Middle frontal gyrus (tissue), 1 donor: Measurements from ENCODE around the gene TUBB4B.

Experiments
- DNase-seq: peaks from one replicate; pipeline ENCODE4 v3.0.0-alpha.2; 2015; ENCODE audit warnings: low spot score; ENCODE audit errors: extremely low spot score

TUBB4B gene

DNA sequence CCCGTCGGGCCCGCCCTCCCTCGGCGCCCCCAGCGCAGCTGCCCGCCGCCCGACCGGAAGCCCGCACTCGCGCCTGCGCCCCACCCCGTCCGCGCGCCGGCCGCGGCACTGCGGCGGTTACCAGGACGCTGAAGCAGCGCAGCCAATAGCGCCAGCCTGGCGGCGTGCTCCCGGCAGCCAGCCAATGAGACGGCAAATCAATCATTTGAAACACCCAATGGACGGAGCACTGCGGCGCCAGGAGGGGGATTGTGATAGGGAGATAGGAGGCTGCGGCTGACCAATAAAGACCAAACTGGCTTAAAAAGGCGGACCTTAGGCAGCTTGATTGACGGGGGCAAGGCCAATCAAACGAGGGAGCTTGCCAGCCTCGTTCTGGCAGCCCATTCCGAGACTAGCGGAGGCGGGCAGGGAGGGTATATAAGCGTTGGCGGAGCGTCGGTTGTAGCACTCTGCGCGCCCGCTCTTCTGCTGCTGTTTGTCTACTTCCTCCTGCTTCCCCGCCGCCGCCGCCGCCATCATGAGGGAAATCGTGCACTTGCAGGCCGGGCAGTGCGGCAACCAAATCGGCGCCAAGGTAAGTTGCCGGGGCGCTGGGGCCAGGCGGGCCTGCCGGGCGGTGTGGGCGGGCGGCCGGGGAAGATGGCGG is at the start of gene TUBB4B:
TUBB4B (plus strand) TSS at position 447 of the 649 bp plus-strand sequence; CDS start at position 521, 74 bp downstream.
- DNase-seq = peak; percentile 98

DNA sequence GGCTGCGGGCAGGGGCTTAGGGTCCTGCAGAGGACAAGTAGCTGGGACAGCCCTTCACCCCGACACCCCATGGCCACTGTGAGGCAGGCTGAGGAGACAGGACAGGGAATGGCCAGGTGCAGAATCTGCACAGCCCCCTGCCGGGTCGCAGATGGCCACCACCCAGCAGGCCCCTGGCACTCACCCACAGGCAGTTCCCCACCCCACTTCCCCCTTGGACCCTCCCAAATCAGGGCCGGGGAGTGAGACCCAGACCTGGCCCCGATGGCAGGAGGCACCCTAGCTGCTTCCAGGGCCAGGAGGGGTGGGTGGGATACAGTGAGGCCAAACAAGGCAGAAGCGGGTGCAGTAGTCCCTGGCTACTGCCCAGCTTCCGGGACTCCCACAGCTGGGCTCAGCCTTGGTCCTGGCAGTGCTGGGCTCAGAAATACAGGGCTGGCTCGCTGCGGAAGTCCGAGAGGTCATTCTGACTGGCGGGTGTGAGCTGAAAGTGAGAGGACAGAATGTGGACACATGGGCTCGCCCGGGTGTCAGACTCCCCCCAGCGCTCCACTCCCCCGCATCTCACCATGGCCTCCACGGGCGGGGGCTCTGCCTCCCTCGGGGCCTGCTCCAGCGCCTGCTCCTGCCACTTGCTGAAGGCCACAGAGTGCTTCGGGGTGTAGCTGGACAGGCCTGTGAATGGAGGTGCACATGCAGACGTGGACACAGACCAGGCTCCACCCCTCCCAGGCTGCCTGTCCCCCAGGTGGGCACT is 49.2 kb upstream of the TUBB4B start:
- DNase-seq = peak; percentile 29

DNA sequence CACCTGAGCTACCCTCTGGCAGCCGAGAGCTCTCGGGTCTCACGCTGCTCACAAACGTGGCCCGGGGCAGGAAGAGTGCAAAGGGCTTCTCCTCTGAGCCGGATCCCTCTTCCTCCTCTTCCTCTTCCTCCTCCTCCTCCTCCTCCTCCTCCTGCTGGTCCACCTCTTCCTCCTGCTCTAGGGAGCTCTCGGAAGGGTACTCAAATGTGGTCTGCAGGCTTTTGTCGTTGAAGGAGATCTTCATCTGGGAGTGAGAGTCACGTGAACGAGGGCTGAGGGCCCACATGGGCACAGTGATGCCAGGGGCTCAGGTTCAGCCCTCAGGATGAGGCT is 48.7 kb upstream of the TUBB4B start:
- no peak for DNase-seq

DNA sequence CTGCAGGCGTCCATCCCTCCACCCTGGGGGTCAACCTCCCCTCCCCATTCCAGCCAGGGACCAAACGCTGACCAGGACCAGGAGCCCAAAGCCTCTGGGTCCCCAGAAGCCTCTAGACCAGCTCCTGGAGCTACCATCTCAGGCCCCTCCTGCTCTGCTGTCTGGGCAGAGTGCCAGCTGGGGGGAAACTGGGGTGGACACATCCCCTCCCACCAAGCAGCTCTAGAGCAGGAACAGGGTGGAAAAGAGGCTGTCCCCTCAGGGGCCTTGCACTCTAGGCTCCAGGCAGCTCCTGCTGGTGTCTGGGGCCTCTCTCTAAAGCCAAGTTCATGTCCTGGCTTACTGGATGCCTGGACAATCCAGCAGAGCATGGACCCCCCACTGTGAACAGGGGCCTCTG is 48.2 kb upstream of the TUBB4B start:
- DNase-seq = no peak

DNA sequence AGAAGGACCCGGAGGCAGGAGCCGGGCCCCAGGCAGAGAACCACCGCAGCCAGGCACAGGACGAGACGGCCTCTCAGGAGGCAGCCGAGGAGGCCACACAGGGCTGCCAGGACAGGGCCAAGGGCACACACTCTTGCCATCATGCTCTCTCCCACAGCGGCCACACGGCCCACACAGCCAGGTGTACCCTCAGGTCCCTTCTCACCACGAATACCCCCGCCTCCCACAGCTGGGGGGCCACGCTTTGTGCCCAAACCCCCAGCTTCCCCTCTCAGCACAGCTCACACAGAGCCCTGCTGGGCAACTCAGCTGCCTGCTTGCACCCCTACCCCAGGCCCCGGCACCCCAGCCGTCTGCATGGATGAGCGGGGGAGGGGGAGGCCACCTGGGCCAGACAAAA is 47.3 kb upstream of the TUBB4B start:
- DNase-seq = no peak

- DNase-seq = peak; percentile 76
These were observed 46.7 kb upstream of the TUBB4B start for GRCh38 chr9:137194388-137194787.

DNA sequence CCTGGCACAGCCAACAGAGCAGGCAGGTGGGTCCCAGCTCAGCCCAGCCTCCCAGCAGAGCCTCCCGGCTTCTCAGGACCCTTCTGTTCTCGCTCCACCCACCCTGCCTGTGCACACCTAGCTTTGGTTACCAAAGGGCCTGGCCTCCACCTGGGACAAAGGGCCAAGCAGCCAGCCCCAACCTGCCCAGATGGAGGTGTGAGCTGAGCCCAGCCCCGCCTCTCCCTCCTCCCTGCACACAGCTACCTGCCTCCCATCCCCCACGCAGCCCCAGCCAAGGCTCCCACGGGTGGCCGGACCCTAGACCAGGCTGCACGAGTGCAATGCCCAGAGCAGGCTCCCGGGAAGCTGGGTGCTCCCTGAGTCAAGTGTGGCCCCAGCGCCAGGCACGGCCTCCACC is 46.2 kb upstream of the TUBB4B start:
- DNase-seq = no peak

GRCh38 chr9:137195525-137196220 is 45.4 kb upstream of the TUBB4B start:
- no peak for DNase-seq

DNA sequence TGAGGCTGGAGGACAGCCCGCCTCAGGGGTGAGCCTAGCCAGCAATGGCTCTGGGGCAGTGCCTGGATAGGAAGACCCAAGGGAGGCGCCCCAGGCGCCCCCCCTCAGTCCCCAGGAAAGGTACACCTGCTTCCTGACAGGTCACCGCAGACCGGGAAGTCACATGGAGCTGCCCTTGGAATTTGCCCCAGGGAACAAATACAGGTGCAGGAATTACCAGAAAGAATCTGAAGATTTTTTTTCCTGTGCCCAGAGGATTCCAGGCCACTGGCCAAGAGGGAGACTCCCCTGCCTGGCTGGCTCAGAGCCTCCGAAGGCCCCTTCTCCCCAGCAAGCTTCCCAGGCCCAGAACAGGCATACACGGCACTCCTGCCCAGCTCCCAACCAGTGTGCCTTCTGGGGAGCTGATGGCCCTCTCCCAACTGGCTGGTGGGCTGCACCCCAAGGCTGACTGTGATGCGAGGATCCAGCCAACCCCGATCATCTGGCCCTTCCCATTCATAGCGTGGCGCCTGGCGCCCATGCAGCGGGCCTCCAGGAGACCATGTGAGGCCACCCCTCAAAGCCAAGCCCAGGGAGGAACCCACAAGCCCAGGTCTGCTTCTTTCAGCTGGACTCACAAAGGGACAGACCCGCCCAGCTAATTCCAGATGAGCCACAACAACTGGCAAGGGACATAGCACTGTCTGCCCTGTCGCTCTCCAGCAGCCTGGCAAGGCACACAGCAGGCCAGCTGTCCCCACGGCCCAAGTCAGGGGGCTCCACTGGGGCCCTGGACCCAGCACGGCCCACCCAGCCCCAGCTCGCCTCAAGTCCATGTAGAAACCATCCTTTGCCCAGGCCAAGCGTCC is 42.8 kb upstream of the TUBB4B start:
- DNase-seq = no peak

- no peak for DNase-seq
These were observed 42.2 kb upstream of the TUBB4B start for GRCh38 chr9:137198902-137199283.

DNA sequence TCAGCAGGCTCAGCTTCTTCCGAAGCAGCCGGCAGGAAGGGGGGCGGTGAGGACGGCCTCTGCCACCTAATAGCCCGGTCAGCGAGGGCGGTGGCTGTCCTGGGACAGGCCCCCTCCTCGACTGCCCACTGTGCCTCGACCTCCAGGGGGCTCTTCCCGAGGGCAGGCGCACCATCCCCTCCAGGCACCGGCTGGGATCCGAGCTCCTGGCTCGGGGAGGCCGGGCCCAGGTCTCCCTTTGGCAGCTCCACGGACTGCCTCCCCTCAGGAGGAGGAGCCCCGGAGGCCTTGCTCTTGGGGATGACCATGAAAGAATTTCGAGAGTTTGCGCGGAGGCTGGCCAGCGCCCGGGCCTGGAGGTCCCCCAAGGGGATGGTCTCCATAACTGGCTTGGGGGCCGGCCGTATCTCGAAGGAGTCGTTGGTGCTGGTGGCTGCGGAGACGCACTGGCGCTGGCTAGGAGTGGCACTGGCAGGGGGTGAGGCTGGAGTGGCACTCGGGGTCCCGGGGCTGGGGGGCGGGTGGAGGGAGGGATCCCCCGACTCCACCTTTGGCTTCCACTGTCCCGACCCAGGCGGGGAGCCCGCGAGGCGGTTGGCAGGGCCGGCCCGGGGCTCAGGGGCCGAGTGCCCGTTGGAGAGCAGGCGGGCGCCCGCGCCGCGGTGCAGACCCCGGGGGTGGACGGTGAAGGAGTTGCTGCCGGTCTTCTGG is 41.5 kb upstream of the TUBB4B start:
- DNase-seq = no peak

DNA sequence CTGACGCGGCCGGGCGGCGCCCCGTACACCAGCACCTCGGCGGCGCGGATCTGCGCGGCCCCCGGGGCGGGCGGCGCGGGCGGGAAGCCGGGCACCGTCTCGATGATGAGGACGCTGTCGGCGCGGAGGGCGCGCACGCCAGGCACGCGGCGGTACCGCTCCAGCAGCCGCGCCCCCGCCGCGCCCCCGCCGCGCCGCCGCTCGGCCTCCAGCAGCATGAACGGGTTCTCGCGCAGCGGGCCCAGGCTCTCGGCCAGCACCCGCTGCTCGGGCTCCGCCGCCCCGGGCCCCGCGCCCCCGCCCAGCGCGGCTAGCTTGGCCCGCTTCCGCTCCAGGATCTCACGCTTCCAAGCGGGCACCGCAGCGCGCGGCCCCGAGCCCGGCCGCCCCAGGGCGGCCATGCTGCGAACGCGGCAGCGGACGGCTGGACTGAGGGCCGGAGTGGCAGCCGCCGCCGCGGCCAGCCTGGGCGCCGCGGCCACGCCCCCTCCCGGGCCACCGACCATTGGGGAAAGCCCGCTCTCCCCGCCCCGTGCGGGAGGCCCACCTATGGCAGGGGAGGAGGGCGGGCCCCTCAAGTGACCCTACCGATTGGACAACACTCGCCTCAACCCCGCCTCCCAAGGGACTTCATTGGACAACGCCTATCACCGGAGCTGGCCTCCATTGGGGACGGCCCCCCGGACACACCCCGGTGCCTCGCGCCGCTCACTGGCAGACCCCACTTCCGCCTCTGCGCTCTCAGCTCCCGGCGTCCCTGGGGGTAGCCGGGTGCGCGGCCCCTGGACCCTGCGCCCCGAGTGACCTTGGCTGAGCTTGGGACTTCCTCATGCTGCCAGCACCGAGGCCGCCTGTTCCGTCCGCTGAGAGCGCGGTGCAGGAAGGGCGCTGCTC is 40.5 kb upstream of the TUBB4B start, which contains the start of gene TPRN:
TPRN (minus strand) TSS at position 431 of the 894 bp plus-strand sequence; CDS start at position 401, 30 bp downstream.
- peak; percentile 98 for DNase-seq

- no peak for DNase-seq
These were observed 39.8 kb upstream of the TUBB4B start for GRCh38 chr9:137201205-137201868.

GRCh38 chr9:137202966-137203365 is 38.1 kb upstream of the TUBB4B start:
- no peak for DNase-seq

- no peak for DNase-seq
These were observed 36.4 kb upstream of the TUBB4B start for GRCh38 chr9:137204731-137205125.

DNA sequence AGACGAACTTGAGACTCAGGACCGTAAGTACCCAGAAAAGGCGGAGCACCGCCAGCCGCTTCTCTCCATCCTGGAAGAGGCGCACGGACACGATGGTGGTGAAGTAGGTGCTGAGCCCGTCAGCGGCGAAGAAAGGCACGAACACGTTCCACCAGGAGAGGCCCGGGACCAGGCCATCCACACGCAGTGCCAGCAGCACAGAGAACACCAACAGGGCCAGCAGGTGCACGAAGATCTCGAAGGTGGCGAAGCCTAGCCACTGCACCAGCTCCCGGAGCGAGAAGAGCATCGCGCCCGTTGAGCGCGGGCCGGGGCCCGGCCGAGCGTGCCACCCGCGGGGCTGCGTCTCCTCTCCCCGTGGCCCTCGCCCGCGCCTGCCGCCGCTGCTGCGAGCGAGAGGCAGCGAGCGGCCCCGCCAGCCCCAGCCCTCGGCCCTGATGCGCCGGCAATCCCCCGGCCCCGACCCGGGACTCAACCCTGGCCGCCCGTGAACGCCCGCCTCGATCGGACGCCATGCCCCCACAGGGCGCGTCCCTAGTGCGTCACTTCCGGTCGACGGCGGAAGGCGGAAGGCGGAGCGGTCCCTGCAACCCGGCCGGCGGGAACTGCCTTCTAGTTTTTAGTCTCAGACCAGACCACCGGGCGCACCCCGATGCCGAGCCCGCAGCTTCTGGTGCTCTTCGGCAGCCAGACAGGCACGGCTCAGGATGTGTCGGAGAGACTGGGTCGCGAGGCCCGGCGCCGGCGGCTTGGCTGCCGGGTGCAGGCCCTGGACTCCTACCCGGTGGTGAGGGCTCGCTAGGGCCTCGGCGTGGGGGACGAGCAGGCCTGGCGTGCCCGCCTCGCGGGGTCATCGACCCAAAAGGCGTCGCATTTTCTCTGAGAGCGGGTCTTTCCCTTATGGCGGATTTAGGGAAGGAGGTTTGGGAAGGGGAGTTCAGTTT is 35.7 kb upstream of the TUBB4B start, which contains the start of the genes NDOR1 and TMEM203:
NDOR1 (plus strand) TSS at position 575 of the 944 bp plus-strand sequence; CDS start at position 653, 78 bp downstream.
TMEM203 (minus strand) TSS at position 523 of the 944 bp plus-strand sequence; CDS start at position 289, 234 bp downstream.
- peak; percentile 78 for DNase-seq

DNA sequence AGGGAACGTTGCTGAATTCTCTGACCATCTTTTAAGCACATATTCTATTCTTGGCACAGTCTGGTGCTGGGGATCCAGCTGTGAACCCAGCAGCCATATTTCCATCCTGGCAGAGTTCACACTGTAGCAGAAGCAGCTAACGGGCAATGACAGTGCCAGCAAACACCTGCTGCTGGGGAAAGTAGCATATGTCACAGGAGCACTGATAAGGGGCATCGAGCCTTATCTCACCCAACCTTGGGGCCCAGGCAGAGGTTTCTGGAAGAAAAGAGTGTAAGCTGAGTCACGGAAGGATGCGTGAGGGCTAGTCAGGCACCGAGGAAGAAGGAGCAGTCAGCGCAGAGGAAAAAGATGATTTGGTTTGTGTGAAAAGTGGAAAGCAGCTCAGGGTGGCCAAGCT is 34.5 kb upstream of the TUBB4B start:
- DNase-seq = no peak

GRCh38 chr9:137211532-137211931 is 29.6 kb upstream of the TUBB4B start:
- no peak for DNase-seq
